ENCODE results near the gene MCUR1. TPM values are rescaled to one million over a fixed set of nuclear protein-coding genes. Genes with fewer than 3 reads are reported as not detected.
A peak's percentile ranks its signal among the peaks of the same experiment; 100 is the strongest.
"Not testable (repeated sequence)": the region's sequence is repeated elsewhere in the genome, so short reads cannot be mapped to it uniquely, and the experiment has no call there.

The MCUR1 gene
- total RNA-seq, 1 donor from 2014 or later = 19.3 TPM

GRCh38 chr6:13828656-13829301, 14.4 kb upstream of the MCUR1 start:
- not testable (repeated sequence) for DNase-seq (ENCODE audit: low spot score)

- DNase-seq (ENCODE audit: low spot score) = no peak
These were observed 12.7 kb upstream of the MCUR1 start for GRCh38 chr6:13827032-13827431.

GRCh38 chr6:13825871-13826270, 11.5 kb upstream of the MCUR1 start:
- DNase-seq (ENCODE audit: low spot score) = no peak

- DNase-seq (ENCODE audit: low spot score) = no peak
These were observed 4.0 kb upstream of the MCUR1 start for GRCh38 chr6:13818341-13818740.

- no peak for DNase-seq (ENCODE audit: low spot score)
These were observed 700 bp upstream of the MCUR1 start for GRCh38 chr6:13814938-13815575.

- peak; percentile 63 for DNase-seq (ENCODE audit: low spot score)
These were observed 659 bp downstream of the MCUR1 start for GRCh38 chr6:13813621-13814175.

- DNase-seq (ENCODE audit: low spot score) = no peak
These were observed 1.3 kb downstream of the MCUR1 start for GRCh38 chr6:13813026-13813425.

GRCh38 chr6:13812359-13812642, 2.1 kb downstream of the MCUR1 start:
- DNase-seq (ENCODE audit: low spot score) = no peak

GRCh38 chr6:13811627-13812358, 2.6 kb downstream of the MCUR1 start:
- no peak for DNase-seq (ENCODE audit: low spot score)

GRCh38 chr6:13810688-13811446, 3.5 kb downstream of the MCUR1 start:
- no peak for DNase-seq (ENCODE audit: low spot score)

- no peak for DNase-seq (ENCODE audit: low spot score)
These were observed 5.6 kb downstream of the MCUR1 start for GRCh38 chr6:13808801-13809200.

- no peak for DNase-seq (ENCODE audit: low spot score)
These were observed 6.7 kb downstream of the MCUR1 start for GRCh38 chr6:13807696-13808095.

GRCh38 chr6:13803581-13803980, 10.8 kb downstream of the MCUR1 start:
- no peak for DNase-seq (ENCODE audit: low spot score)

- DNase-seq (ENCODE audit: low spot score) = no peak
These were observed 13.7 kb downstream of the MCUR1 start for GRCh38 chr6:13800615-13801014.

GRCh38 chr6:13796781-13797180, 17.6 kb downstream of the MCUR1 start:
- no peak for DNase-seq (ENCODE audit: low spot score)

GRCh38 chr6:13795041-13795750, 19.2 kb downstream of the MCUR1 start:
- peak; percentile 90 for DNase-seq (ENCODE audit: low spot score)

- no peak for DNase-seq (ENCODE audit: low spot score)
These were observed 20.2 kb downstream of the MCUR1 start for GRCh38 chr6:13794184-13794583.

- DNase-seq (ENCODE audit: low spot score) = no peak
These were observed 24.6 kb downstream of the MCUR1 start for GRCh38 chr6:13789746-13790145.

GRCh38 chr6:13788820-13789219, 25.5 kb downstream of the MCUR1 start:
- DNase-seq (ENCODE audit: low spot score) = no peak

- no peak for DNase-seq (ENCODE audit: low spot score)
These were observed 27.2 kb downstream of the MCUR1 start for GRCh38 chr6:13787137-13787536.

GRCh38 chr6:13780162-13780561, 34.2 kb downstream of the MCUR1 start:
- DNase-seq (ENCODE audit: low spot score) = not testable (repeated sequence)

GRCh38 chr6:13778028-13778427, 36.3 kb downstream of the MCUR1 start:
- no peak for DNase-seq (ENCODE audit: low spot score)

All from ureter (tissue), 1 donor.